Stimulated activated CD4-positive, alpha-beta T cell treated with anti-CD3 and anti-CD28 coated beads, TNF-alpha, amount 100 ng/mL, for 48 hours (primary cell): Measurements from ENCODE around the gene SDK2.

Experiments used
- DNase-seq, 3 donors: peaks; one replicate each; pipeline ENCODE4 v3.0.0-alpha.2; 2020; ENCODE audit warnings: low read depth in 3 of 3

SDK2 gene

DNA sequence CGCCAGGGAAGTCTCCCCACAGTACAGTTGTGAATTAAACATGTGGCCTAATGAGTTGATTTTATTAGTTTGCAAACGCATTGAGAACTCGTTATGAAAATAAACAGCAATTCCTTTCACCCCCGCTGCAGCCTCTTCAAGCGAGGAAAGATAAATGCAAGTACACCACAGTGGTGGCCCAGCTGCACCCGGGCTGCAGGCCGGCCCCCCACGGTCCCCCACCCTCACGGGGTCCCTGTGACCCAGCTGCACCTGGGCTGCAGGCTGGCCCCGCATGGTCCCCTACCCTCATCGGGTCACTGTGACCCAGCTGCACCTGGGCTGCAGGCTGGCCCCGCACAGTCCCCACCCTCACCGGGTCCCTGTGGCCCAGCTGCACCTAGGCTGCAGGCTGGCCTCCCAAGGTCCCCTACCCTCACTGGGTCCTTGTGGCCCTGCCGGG, 32.2 kb downstream of the SDK2 start:
- DNase-seq, result no peak

GRCh38 chr17:73611630-73612029, 32.6 kb downstream of the SDK2 start:
- no peak for DNase-seq

- DNase-seq, result no peak
These were observed 33.8 kb downstream of the SDK2 start for GRCh38 chr17:73610331-73610911.

DNA sequence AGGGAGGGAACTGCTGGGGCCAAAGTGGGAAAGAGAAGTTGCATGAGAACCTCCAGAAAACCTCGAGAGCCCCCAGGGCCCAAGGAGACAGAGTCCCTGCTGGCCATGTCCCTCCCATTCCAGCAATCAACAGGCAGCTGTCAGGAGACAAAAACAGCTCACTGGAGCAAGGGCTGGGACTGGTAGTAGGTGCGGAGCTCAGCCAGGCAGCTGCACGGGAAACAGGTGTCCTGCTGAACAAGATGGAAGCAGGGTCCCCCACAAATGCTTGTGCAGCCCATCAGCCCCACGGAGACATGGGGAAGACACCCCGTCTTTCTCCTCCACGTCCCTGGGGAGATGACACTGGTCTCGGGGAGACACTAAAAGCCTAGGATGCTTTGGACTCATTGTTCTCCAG, 34.5 kb downstream of the SDK2 start:
- DNase-seq, result no peak

- no peak for DNase-seq
These were observed 35.2 kb downstream of the SDK2 start for GRCh38 chr17:73609060-73609459.

GRCh38 chr17:73605444-73605843, 38.8 kb downstream of the SDK2 start:
- no peak for DNase-seq

DNA sequence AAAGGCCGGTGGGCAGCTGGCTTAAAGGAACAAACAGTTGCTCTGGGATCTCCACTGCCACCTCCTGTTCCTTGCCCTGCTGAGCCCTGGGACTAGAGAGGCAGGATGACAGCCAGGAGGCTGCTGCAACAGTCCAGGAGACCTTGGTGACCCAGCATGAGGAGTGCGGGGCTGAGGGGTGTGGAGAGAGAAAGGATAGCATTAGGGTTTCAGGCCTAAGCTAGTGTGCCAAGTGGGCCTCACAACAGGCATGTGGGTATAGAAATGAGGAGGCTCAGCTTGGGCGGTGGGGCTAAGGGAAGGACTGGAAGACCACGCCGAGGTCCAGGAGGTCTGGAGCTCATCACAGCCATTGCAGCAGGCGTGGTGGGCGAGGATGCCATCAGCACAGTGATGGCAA, 39.8 kb downstream of the SDK2 start:
- DNase-seq, result no peak

DNA sequence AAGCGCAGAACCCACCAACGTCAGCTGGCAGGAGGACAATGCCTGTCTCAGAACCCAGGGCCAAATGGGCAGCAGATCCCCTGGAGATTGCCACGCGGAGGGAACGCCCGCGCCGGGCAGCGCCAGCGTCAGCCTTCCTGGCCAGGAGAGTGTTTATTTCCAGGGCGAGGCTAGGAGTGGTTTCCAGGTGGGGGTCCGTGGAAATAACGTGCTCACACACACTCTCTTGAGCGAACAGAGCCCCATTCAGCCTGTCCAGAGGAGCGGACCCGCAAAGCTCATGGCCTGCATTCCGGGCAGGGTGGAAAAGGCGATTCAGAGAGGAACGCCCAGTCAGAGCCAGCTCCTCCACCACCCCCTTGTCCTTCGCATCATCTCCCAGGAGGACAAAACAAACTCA, 40.3 kb downstream of the SDK2 start:
- no peak for DNase-seq

DNA sequence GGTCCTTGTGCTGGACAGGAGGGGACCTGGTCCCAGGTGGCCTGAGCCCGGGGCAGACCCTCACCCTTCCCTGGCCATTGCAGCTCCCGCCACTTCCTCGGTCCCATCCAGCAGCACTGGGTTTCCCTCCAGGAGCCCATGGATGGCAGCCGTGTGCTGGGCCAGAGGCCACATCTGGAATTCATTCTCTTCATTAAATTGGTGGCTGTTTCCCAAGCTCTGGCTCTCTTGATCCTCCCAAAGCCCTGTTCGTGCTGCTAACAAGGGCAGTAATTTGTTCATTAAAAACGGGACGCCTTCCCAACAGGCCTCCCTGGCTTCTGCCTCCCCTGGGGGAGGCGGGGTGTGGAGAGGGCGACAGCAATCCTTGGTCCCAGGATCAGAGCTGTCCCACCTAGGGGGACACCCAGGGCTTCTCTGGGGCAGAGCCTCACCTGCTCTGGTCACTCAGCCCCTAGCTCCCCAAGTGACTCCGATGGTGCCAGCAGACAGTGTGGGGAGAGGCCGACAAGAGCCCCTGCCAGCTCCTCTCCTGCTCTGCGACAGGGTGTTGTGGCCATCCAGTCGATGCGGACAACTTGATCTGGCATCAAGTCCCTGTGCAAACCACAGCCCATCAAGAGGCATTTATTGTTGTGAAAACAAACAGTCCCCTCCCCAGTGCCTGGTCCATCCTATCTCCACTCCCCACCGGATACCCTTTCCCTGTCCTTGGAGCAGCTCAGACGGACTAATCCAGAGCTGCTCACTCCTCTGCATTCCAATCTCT, 44.0 kb downstream of the SDK2 start:
- no peak for DNase-seq

- no peak for DNase-seq
These were observed 44.6 kb downstream of the SDK2 start for GRCh38 chr17:73599599-73599998.

- no peak for DNase-seq
These were observed 46.0 kb downstream of the SDK2 start for GRCh38 chr17:73598212-73598611.

DNA sequence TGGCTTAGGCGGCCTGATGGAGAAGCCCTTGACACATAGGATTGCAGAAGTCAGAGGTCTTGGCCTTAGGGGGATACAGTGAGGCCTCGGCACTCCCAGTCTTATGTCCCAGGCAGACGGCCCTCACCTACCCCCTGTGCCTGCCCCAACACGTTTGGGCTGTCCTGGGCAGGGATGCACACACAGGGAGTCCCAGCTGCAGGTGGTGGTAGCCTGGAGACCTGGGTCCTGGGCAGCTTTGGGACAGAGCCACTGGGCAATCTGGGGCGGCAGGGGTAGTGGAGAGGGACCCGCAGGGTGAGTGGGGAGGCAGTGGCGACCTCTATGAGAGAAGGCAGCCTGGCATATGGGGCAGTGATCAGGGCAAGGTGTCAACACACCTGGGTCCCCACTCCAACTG, 48.3 kb downstream of the SDK2 start:
- DNase-seq, result no peak

GRCh38 chr17:73595479-73595878, 48.8 kb downstream of the SDK2 start:
- peak in 1 of 3 donors; percentile 20 for DNase-seq

- DNase-seq, result no peak
These were observed 49.2 kb downstream of the SDK2 start for GRCh38 chr17:73595068-73595467.

DNA sequence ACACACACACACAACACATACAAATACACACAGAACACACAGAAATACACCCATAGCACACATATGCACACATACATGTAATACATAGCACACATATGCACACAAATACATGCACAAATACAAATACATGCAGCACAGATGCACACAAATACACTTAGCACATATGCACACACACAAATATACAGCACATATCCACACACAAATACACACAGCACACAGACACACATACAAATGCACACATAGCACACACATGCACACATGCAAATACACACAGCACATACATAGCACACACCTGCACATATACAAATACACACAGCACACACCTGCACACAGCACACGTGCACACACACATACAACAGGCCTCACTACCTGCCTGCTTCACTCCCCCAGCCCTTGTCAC, 49.6 kb downstream of the SDK2 start:
- no peak for DNase-seq

- no peak for DNase-seq
These were observed 50.2 kb downstream of the SDK2 start for GRCh38 chr17:73594025-73594424.

GRCh38 chr17:73593249-73593965, 50.8 kb downstream of the SDK2 start:
- DNase-seq, result no peak

- DNase-seq, result no peak
These were observed 51.7 kb downstream of the SDK2 start for GRCh38 chr17:73592501-73592961.

GRCh38 chr17:73592079-73592415, 52.2 kb downstream of the SDK2 start:
- no peak for DNase-seq

DNA sequence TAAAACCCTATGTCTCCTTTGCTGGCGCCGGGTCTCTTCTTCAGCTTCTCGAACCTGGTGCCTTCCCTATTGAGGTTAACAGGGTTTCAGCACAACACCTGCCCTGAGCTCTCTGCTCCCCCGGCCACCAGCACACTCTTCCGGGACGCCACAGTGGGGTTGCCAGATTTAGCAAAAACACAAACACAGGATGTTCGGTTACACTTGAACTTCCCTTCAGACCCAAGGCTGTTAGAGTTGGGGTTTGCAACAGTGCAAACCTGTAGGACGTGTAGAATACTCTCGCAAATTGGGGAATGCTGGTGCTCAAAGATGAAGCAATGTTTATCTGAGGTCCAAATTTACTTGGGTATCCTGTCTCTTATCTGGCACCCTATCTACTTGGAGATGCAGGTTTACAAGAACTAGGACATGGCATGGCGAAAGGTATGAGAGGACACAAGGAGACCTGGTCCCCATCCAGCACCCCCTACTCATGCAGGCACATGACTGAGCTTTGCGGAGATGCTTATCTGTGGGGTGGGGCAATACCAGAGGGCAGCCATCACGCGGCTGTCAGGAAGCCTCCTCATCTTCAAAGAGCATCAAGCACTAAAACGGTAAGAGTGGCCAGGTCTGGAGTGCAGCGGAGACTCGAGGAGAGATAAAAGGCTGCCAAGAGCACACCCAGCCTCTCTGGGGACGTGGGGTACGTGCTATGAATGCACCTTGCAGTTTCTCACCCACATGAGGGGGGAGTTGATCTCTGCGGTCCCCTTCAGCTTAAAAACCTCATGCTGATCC, 52.8 kb downstream of the SDK2 start:
- DNase-seq, result no peak

GRCh38 chr17:73589363-73589980, 54.8 kb downstream of the SDK2 start:
- DNase-seq, result no peak

DNA sequence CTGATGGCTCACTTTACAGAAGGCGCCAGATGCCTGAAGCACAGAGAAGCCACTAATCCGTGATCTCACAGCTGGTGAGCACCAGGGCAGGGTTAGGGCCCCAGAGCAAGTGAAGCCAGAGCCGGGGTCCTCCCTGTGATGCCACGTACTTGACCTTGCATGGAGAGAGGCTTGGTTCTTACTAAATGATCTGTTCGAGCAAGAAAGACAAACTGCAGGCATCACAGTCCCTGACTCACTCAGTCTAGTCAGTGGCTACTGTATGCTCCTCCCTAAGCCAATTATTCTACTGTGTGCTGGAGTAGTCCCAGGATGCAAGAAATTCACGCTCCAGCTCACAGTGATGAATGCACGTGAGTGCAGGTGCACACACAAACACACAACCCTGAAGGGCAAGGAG, 55.4 kb downstream of the SDK2 start:
- no peak for DNase-seq
